ENCODE results near the gene KRTAP10-2.

GRCh38 chr21:44592446-44593311, 41.4 kb upstream of the KRTAP10-2 start, which contains the start of gene KRTAP10-6:
- TF ChIP-seq RAD21 (IDR thresholded peaks at IDR 0.05; ENCODE audit: low read length): no peak
- TF ChIP-seq CTCF (conservative IDR thresholded peaks at IDR 0.05; ENCODE audit: low read depth, low read length): no peak
- TF ChIP-seq POLR2A (IDR thresholded peaks at IDR 0.05; ENCODE audit: low read depth, low read length): no peak
- TF ChIP-seq CEBPB (IDR thresholded peaks at IDR 0.05; ENCODE audit: low read depth, low read length): no peak

All from IMR-90 (cell line).